MCF 10A (cell line): ENCODE measurements around the gene SDHB. TPM values are rescaled to one million over a fixed set of nuclear protein-coding genes. Genes with fewer than 3 reads are reported as not detected.

Source experiments
- BruUV-seq: library from RNA; stranded (reverse); fragments of 400-500 nt; replicated peaks from 2 replicates; lab custom pipeline; 2021; lab: Mats Ljungman, UMichigan
- CTCF ChIA-PET: fragments of 300-600 bp; sonication (Branson Sonifier 250); formaldehyde crosslinking; extraction: SDS; loops from one replicate; lab custom pipeline; 2021; ENCODE audit warnings: antibody characterized with exemption, inconsistent platforms; lab: Yijun Ruan, JAX
- POLR2A ChIA-PET: fragments of 300-600, 350-650 bp; sonication (Branson Sonifier 250); formaldehyde crosslinking; extraction: SDS; loops from one replicate; lab custom pipeline; 2020; ENCODE audit warnings: antibody characterized with exemption, inconsistent platforms; lab: Yijun Ruan, JAX
- DNase-seq: peaks from one replicate; pipeline ENCODE4 v3.0.0-alpha.2; 2018; ENCODE audit not compliant: unreplicated experiment
- H3K27ac Mint-ChIP-seq: one replicate; pipeline ENCODE4 v1.8.0; 2022; ENCODE audit warnings: mild to moderate bottlenecking, low read depth, mixed read lengths; ENCODE audit not compliant: unreplicated experiment
- H3K27me3 Mint-ChIP-seq: one replicate; pipeline ENCODE4 v1.8.0; 2022; ENCODE audit warnings: mixed read lengths; ENCODE audit not compliant: insufficient read depth, unreplicated experiment
- H3K36me3 Mint-ChIP-seq: one replicate; pipeline ENCODE4 v1.8.0; 2022; ENCODE audit warnings: mild to moderate bottlenecking, moderate library complexity, mixed read lengths; ENCODE audit not compliant: insufficient read depth, unreplicated experiment
- H3K4me1 Mint-ChIP-seq: one replicate; pipeline ENCODE4 v1.8.0; 2022; ENCODE audit warnings: mixed read lengths; ENCODE audit not compliant: insufficient read depth, unreplicated experiment
- H3K4me3 Mint-ChIP-seq: one replicate; pipeline ENCODE4 v1.8.0; 2022; ENCODE audit warnings: mild to moderate bottlenecking, moderate library complexity, mixed read lengths; ENCODE audit not compliant: unreplicated experiment
- H3K9me3 Mint-ChIP-seq: one replicate; pipeline ENCODE4 v1.8.0; 2022; ENCODE audit warnings: mixed read lengths; ENCODE audit not compliant: unreplicated experiment
- intact Hi-C: fragments of 100-400 bp; cut with micrococcal nuclease; formaldehyde crosslinking; loops from 2 replicates; pipeline ENCODE4 v1.14.1; 2022
- total RNA-seq: library from RNA; stranded (reverse); gene quantifications from 2 replicates; pipeline ENCODE4 v1.2.3, GENCODE V29; 2022
- TF ChIP-seq, protein P1 (sequence below): fragments of 200-600 bp; IDR thresholded peaks from one replicate; pipeline ENCODE4 v1.8.0; 2022; ENCODE audit warnings: antibody characterized with exemption, mild to moderate bottlenecking; ENCODE audit not compliant: unreplicated experiment

SDHB gene
- total RNA-seq, 1 experiment from 2014 or later: 166 TPM

GRCh38 chr1:17011092-17011438 lies 42.8 kb downstream of the SDHB start:
- peak overlapping the region; percentile 42 for H3K27ac Mint-ChIP-seq
- peak overlapping the region; percentile 76 for H3K4me3 Mint-ChIP-seq
- no peaks in the 10 kb centered on the region for H3K27me3 Mint-ChIP-seq
- POLR2A ChIA-PET: interaction anchor here (0.8 to 1.1 kb wide), 3 partner anchors 17 to 69 kb away, joined by 3 to 4 read pairs (median 4); no protein-coding TSS in a partner anchor
- H3K36me3 Mint-ChIP-seq: no peaks in the 10 kb centered on the region
- BruUV-seq: no TSS peak
- no peak for DNase-seq
- CTCF ChIA-PET: interaction anchor here (0.9 kb wide), 1 partner anchor 35 kb away, joined by 5 read pairs; no protein-coding TSS in a partner anchor
- H3K9me3 Mint-ChIP-seq: no peaks in the 10 kb centered on the region
- intact Hi-C loops: loop anchor here (5.0 kb wide), 1 partner anchor 36 kb away; no protein-coding TSS in a partner anchor
- H3K4me1 Mint-ChIP-seq: peaks cover 13% of the 10 kb centered on the region
- TF ChIP-seq, protein P1, sequence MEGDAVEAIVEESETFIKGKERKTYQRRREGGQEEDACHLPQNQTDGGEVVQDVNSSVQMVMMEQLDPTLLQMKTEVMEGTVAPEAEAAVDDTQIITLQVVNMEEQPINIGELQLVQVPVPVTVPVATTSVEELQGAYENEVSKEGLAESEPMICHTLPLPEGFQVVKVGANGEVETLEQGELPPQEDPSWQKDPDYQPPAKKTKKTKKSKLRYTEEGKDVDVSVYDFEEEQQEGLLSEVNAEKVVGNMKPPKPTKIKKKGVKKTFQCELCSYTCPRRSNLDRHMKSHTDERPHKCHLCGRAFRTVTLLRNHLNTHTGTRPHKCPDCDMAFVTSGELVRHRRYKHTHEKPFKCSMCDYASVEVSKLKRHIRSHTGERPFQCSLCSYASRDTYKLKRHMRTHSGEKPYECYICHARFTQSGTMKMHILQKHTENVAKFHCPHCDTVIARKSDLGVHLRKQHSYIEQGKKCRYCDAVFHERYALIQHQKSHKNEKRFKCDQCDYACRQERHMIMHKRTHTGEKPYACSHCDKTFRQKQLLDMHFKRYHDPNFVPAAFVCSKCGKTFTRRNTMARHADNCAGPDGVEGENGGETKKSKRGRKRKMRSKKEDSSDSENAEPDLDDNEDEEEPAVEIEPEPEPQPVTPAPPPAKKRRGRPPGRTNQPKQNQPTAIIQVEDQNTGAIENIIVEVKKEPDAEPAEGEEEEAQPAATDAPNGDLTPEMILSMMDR: no peak

DNA sequence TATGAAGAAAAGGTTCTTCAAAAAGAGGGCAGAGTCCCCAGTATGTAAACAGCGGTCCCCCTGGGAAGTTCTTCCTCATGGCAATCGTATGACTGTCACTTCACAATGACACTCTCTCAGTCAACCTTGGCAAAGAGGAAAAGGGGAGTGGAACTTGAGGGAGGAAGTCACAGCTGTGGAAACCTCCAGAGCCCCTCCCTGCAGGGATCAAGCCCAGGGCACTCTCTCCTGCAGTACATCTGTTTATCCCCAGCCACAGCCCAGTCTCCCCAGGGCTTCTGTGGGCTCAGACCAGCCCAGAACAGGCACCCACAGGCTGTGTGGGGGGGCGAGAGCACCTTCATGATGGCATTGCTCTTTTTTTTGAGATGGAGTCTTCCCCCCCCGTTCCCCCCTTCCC lies 44.1 kb downstream of the SDHB start:
- TF ChIP-seq, protein P1: no peak
- CTCF ChIA-PET: interaction anchor here (0.7 to 1.1 kb wide), 2 partner anchors 9 to 62 kb away, joined by 3 read pairs; no protein-coding TSS in a partner anchor
- H3K4me1 Mint-ChIP-seq: peaks cover 13% of the 10 kb centered on the region
- H3K9me3 Mint-ChIP-seq: no peaks in the 10 kb centered on the region
- no peaks in the 10 kb centered on the region for H3K27me3 Mint-ChIP-seq
- no TSS peak for BruUV-seq
- no peak overlapping the region for H3K4me3 Mint-ChIP-seq
- DNase-seq: no peak
- intact Hi-C loops: loop anchor here (5.0 kb wide), 1 partner anchor 38 kb away; no protein-coding TSS in a partner anchor
- H3K36me3 Mint-ChIP-seq: peaks cover 6% of the 10 kb centered on the region
- POLR2A ChIA-PET: interaction anchor here (1.1 kb wide), 1 partner anchor 18 kb away, joined by 4 read pairs; no protein-coding TSS in a partner anchor
- no peak overlapping the region for H3K27ac Mint-ChIP-seq

DNA sequence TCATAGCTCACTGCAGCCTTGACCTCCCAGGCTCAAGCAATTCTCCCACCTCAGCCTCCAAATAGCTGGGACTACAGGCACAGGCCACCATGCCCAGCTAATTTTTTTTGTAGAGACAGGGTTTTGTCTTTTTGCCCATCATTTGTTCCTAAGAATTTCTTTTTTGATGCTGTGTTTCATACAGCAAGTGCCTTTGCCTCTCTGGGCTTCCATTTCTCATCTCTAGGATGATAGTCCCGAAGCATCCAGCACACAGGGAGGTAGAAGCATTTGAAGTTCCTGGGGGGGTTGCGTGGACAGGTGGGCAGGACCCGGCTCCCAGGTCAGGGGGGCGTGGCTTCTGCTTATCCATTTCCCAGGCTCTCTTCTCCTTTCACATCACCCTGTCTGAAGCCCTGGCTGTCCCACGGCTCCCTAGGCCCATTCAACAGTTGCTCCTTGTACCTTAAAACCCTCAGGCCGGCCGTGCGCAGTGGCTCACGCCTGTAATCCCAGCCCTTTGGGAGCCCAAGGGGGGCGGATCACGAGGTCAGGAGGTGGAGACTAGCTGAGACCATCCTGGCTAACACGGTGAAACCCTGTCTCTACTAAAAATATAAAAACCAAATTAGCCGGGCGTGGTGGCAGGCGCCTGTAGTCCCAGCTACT lies 45.5 kb downstream of the SDHB start:
- no peak overlapping the region for H3K27ac Mint-ChIP-seq
- no peak for DNase-seq
- no peaks in the 10 kb centered on the region for H3K27me3 Mint-ChIP-seq
- TF ChIP-seq, protein P1: no peak
- ChIA-PET CTCF (no interaction called here), POLR2A (no interaction called here)
- no TSS peak for BruUV-seq
- H3K4me1 Mint-ChIP-seq: peaks cover 22% of the 10 kb centered on the region
- H3K36me3 Mint-ChIP-seq: peaks cover 15% of the 10 kb centered on the region
- no peaks in the 10 kb centered on the region for H3K9me3 Mint-ChIP-seq
- intact Hi-C loops: no loop called here
- H3K4me3 Mint-ChIP-seq: no peak overlapping the region

GRCh38 chr1:17007121-17007520 lies 46.7 kb downstream of the SDHB start:
- Mint-ChIP-seq H3K27ac (no peak overlapping the region), H3K36me3 (peaks cover 19% of the 10 kb centered on the region), H3K4me3 (no peak overlapping the region), H3K27me3 (no peaks in the 10 kb centered on the region), H3K9me3 (no peaks in the 10 kb centered on the region), H3K4me1 (peaks cover 11% of the 10 kb centered on the region)
- DNase-seq: no peak
- BruUV-seq: no TSS peak
- intact Hi-C loops: no loop called here
- CTCF ChIA-PET: interaction anchor here (1.3 kb wide), 1 partner anchor 37 kb away, joined by 4 read pairs; no protein-coding TSS in a partner anchor
- TF ChIP-seq, protein P1: no peak
- POLR2A ChIA-PET: no interaction called here
